Measurements from ENCODE around the gene THBD. TPM values are rescaled to one million over a fixed set of nuclear protein-coding genes. Genes with fewer than 3 reads are reported as not detected.

The THBD gene
- total and polyA plus RNA-seq, 2 experiments from 2014 or later, result 50.1 to 79.6 TPM

GRCh38 chr20:23061734-23062561 lies 12.5 kb upstream of the THBD start:
- Histone ChIP-seq H3K79me2 (no peaks in the 10 kb centered on the region), H3K36me3 (replicated peaks; ENCODE audit: insufficient read depth, low read depth) (no peaks in the 10 kb centered on the region), H3K27me3 (no peaks in the 10 kb centered on the region), H3K27ac (peak overlapping the region; percentile 0), H3K4me1 (ENCODE audit: insufficient read depth) (peaks cover 34% of the 10 kb centered on the region), H3K4me2 (no peak overlapping the region), H4K20me1 (ENCODE audit: insufficient read depth, poor library complexity, severe bottlenecking) (no peaks in the 10 kb centered on the region), H3K4me3 (no peak overlapping the region), H3K9me3 (ENCODE audit: low read depth) (no peaks in the 10 kb centered on the region), H2AFZ (no peak overlapping the region), H3K9me2 (replicated peaks; ENCODE audit: insufficient read depth) (no peaks in the 10 kb centered on the region)
- DNase-seq (ENCODE audit: low spot score), result peak; percentile 70
- TF ChIP-seq, protein P1, sequence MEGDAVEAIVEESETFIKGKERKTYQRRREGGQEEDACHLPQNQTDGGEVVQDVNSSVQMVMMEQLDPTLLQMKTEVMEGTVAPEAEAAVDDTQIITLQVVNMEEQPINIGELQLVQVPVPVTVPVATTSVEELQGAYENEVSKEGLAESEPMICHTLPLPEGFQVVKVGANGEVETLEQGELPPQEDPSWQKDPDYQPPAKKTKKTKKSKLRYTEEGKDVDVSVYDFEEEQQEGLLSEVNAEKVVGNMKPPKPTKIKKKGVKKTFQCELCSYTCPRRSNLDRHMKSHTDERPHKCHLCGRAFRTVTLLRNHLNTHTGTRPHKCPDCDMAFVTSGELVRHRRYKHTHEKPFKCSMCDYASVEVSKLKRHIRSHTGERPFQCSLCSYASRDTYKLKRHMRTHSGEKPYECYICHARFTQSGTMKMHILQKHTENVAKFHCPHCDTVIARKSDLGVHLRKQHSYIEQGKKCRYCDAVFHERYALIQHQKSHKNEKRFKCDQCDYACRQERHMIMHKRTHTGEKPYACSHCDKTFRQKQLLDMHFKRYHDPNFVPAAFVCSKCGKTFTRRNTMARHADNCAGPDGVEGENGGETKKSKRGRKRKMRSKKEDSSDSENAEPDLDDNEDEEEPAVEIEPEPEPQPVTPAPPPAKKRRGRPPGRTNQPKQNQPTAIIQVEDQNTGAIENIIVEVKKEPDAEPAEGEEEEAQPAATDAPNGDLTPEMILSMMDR (IDR thresholded peaks at IDR 0.05; ENCODE audit: poor library complexity), result peak; percentile 47
- no peak for TF ChIP-seq EZH2 (IDR thresholded peaks at IDR 0.05; ENCODE audit: borderline replicate concordance)
- 41% methylated on average over 8 of the region's 8 CpGs for WGBS (ENCODE audit: low lambda C conversion rate, missing lambda C conversion rate)

DNA sequence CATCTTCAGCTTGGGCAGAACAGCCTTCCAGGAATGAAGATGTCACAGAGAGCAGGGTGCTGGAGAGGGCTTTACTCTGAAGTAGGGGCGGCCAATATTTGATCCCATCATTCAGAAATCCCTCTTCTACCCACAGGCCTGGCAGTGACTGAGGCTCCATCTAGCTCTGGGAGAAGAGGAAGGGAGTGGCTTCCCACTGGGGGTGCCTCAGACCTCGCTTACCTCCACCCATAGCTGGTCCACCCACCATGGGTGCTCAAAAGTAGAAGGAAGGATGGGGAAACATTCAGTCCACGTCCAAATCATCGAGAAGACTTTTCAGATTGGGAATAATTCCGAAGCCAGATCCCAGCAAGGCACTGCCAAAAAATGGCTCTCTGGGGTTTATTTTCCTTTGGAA lies 11.8 kb upstream of the THBD start:
- peaks cover 34% of the 10 kb centered on the region for H3K4me1 ChIP-seq (ENCODE audit: insufficient read depth)
- H3K36me3 ChIP-seq (replicated peaks; ENCODE audit: insufficient read depth, low read depth), result no peaks in the 10 kb centered on the region

DNA sequence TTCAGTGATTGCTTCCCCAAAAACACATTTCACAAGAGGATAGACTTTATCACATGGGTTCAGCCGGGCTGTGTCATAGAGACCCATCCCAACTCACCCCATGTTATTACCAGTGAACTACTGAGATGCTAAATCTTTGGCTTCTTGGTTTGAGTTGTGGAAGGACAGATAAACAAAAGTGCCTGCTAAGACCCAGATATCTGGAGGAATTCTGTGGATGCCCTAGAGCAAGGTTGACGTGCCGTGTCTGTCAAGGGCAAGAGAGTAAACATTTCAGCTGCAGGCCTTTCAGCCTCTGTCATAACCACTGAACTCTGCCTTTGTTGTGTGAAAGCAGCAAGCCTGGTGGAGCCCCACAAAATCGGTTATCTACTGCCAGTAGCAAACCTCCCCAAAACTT lies 11.2 kb upstream of the THBD start:
- no peaks in the 10 kb centered on the region for H3K27me3 ChIP-seq
- no peaks in the 10 kb centered on the region for H4K20me1 ChIP-seq (ENCODE audit: insufficient read depth, poor library complexity, severe bottlenecking)
- H3K9me2 ChIP-seq (replicated peaks; ENCODE audit: insufficient read depth), result no peaks in the 10 kb centered on the region
- 51% methylated on average over 4 of the region's 4 CpGs for WGBS (ENCODE audit: low lambda C conversion rate, missing lambda C conversion rate)
- H3K4me2 ChIP-seq, result no peak overlapping the region
- TF ChIP-seq, protein P1 (IDR thresholded peaks at IDR 0.05; ENCODE audit: poor library complexity), result no peak
- no peak for TF ChIP-seq EZH2phosphoT487 (IDR thresholded peaks at IDR 0.05; ENCODE audit: low read depth, severe bottlenecking, unreplicated experiment)
- no peak for TF ChIP-seq EZH2 (IDR thresholded peaks at IDR 0.05; ENCODE audit: borderline replicate concordance)
- no peaks in the 10 kb centered on the region for H3K36me3 ChIP-seq (replicated peaks; ENCODE audit: insufficient read depth, low read depth)
- no peak for DNase-seq (ENCODE audit: low spot score)
- H3K4me1 ChIP-seq (ENCODE audit: insufficient read depth), result peaks cover 29% of the 10 kb centered on the region
- no peak overlapping the region for H3K27ac ChIP-seq
- H3K9me3 ChIP-seq (ENCODE audit: low read depth), result no peaks in the 10 kb centered on the region
- no peaks in the 10 kb centered on the region for H3K79me2 ChIP-seq
- no peak overlapping the region for H2AFZ ChIP-seq
- no peak overlapping the region for H3K4me3 ChIP-seq

More for the DNA sequence above, 11.8 kb upstream of the THBD start:
- no peaks in the 10 kb centered on the region for H3K79me2 ChIP-seq
- WGBS (ENCODE audit: low lambda C conversion rate, missing lambda C conversion rate), result 94% methylated on average over 5 of the region's 5 CpGs
- peak overlapping the region; percentile 0 for H3K27ac ChIP-seq
- no peaks in the 10 kb centered on the region for H4K20me1 ChIP-seq (ENCODE audit: insufficient read depth, poor library complexity, severe bottlenecking)
- H3K9me2 ChIP-seq (replicated peaks; ENCODE audit: insufficient read depth), result no peaks in the 10 kb centered on the region
- no peak overlapping the region for H2AFZ ChIP-seq
- H3K4me2 ChIP-seq, result no peak overlapping the region
- TF ChIP-seq EZH2phosphoT487 (IDR thresholded peaks at IDR 0.05; ENCODE audit: low read depth, severe bottlenecking, unreplicated experiment) (no peak), EZH2 (IDR thresholded peaks at IDR 0.05; ENCODE audit: borderline replicate concordance) (no peak)
- TF ChIP-seq, protein P1 (IDR thresholded peaks at IDR 0.05; ENCODE audit: poor library complexity), result no peak
- no peak overlapping the region for H3K4me3 ChIP-seq
- H3K27me3 ChIP-seq, result no peaks in the 10 kb centered on the region
- DNase-seq (ENCODE audit: low spot score), result no peak
- H3K9me3 ChIP-seq (ENCODE audit: low read depth), result no peaks in the 10 kb centered on the region
